ENCODE data around the gene TNIP1. TPM values are rescaled to one million over a fixed set of nuclear protein-coding genes. Genes with fewer than 3 reads are reported as not detected.

The TNIP1 gene
- total RNA-seq, 3 donors from 2014 or later (not counting 1 experiment from before 2014, with no cell fraction given) = 140 to 180 (median 153) TPM

GRCh38 chr5:151097061-151097460, 16.2 kb upstream of the TNIP1 start:
- Histone ChIP-seq H3K9me3 (ENCODE audit: control insufficient read depth, insufficient read depth, low read length) (no peaks in the 10 kb centered on the region), H3K27me3 (ENCODE audit: control insufficient read depth, insufficient read depth, low read length) (no peaks in the 10 kb centered on the region), H3K4me3 (ENCODE audit: low read length) (no peak overlapping the region), H3K36me3 (ENCODE audit: control insufficient read depth, insufficient read depth, low read length) (peaks cover 21% of the 10 kb centered on the region), H3K4me1 (ENCODE audit: control insufficient read depth, insufficient read depth, low read length) (peaks cover 84% of the 10 kb centered on the region), H3K27ac (ENCODE audit: low read length) (peak overlapping the region; percentile 85)
- Mint-ChIP-seq H3K36me3 (peaks cover 11% of the 10 kb centered on the region), H3K4me1 (peaks cover 90 to 91% of the 10 kb centered on the region in 2 donors), H3K27me3 (ENCODE audit: low read depth in 2 of 2) (no peaks in the 10 kb centered on the region), H3K4me3 (peak overlapping the region; percentile 35), H3K9me3 (no peaks in the 10 kb centered on the region), H3K27ac (peak overlapping the region; percentile 87 to 97)
- TF ChIP-seq CTCF (IDR thresholded peaks at IDR 0.05) = no peak
- no peak for DNase-seq
- no peak for ATAC-seq
- intact Hi-C loops (cut with micrococcal nuclease) = loop anchor here (5.0 to 10.0 kb wide), 3 partner anchors 40 to 312 kb away; no protein-coding TSS in a partner anchor
- WGBS (ENCODE audit: insufficient coverage) = 90% methylated on average over 5 of the region's 6 CpGs

- peaks cover 91 to 93% of the 10 kb centered on the region in 2 donors for H3K4me1 Mint-ChIP-seq
- no peak for DNase-seq
- 97% methylated on average over 6 of the region's 6 CpGs for WGBS (ENCODE audit: insufficient coverage)
Measured at GRCh38 chr5:151096001-151096373, 15.2 kb upstream of the TNIP1 start.

GRCh38 chr5:151095341-151096000, 14.6 kb upstream of the TNIP1 start:
- no peak for TF ChIP-seq CTCF (IDR thresholded peaks at IDR 0.05)
- ATAC-seq (no peak), DNase-seq (no peak)
- peak overlapping the region; percentile 85 for H3K4me3 Mint-ChIP-seq
- Histone ChIP-seq H3K9me3 (ENCODE audit: control insufficient read depth, insufficient read depth, low read length) (no peaks in the 10 kb centered on the region), H3K27ac (ENCODE audit: low read length) (peak overlapping the region; percentile 87), H3K36me3 (ENCODE audit: control insufficient read depth, insufficient read depth, low read length) (peaks cover 5% of the 10 kb centered on the region), H3K4me3 (ENCODE audit: low read length) (no peak overlapping the region), H3K4me1 (ENCODE audit: control insufficient read depth, insufficient read depth, low read length) (peaks cover 85% of the 10 kb centered on the region), H3K27me3 (ENCODE audit: control insufficient read depth, insufficient read depth, low read length) (no peaks in the 10 kb centered on the region)
- peak overlapping the region; percentile 87 to 97 for H3K27ac Mint-ChIP-seq
- no peaks in the 10 kb centered on the region for H3K9me3 Mint-ChIP-seq
- intact Hi-C loops (cut with micrococcal nuclease) = loop anchor here (5.0 to 10.0 kb wide), 3 partner anchors 42 to 311 kb away; no protein-coding TSS in a partner anchor
- WGBS (ENCODE audit: insufficient coverage) = 68% methylated on average over 5 of the region's 5 CpGs
- no peaks in the 10 kb centered on the region for H3K27me3 Mint-ChIP-seq (ENCODE audit: low read depth in 2 of 2)
- peaks cover 87 to 88% of the 10 kb centered on the region in 2 donors for H3K4me1 Mint-ChIP-seq
- H3K36me3 Mint-ChIP-seq = peaks cover 7% of the 10 kb centered on the region

More at GRCh38 chr5:151096001-151096373, 15.2 kb upstream of the TNIP1 start:
- intact Hi-C loops (cut with micrococcal nuclease) = loop anchor here (5.0 to 10.0 kb wide), 3 partner anchors 41 to 311 kb away; no protein-coding TSS in a partner anchor
- no peaks in the 10 kb centered on the region for H3K9me3 ChIP-seq (ENCODE audit: control insufficient read depth, insufficient read depth, low read length)
- no peak for ATAC-seq
- no peak overlapping the region for H3K27ac ChIP-seq (ENCODE audit: low read length)
- H3K27me3 Mint-ChIP-seq (ENCODE audit: low read depth in 2 of 2) = no peaks in the 10 kb centered on the region
- TF ChIP-seq CTCF (IDR thresholded peaks at IDR 0.05) = no peak
- peaks cover 10% of the 10 kb centered on the region for H3K36me3 ChIP-seq (ENCODE audit: control insufficient read depth, insufficient read depth, low read length)
- peak overlapping the region; percentile 64 for H3K4me3 Mint-ChIP-seq
- H3K27me3 ChIP-seq (ENCODE audit: control insufficient read depth, insufficient read depth, low read length) = no peaks in the 10 kb centered on the region
- peak overlapping the region; percentile 87 to 97 for H3K27ac Mint-ChIP-seq
- H3K4me3 ChIP-seq (ENCODE audit: low read length) = no peak overlapping the region
- H3K9me3 Mint-ChIP-seq = no peaks in the 10 kb centered on the region
- H3K36me3 Mint-ChIP-seq = peaks cover 11% of the 10 kb centered on the region
- H3K4me1 ChIP-seq (ENCODE audit: control insufficient read depth, insufficient read depth, low read length) = peaks cover 86% of the 10 kb centered on the region

Measured in natural killer cell (primary cell).